ENCODE results near the gene SPX.

Gene SPX

GRCh38 chr12:21566223-21566906 is 40.3 kb downstream of the SPX start:
- no peaks in the 10 kb centered on the region for H3K27me3 ChIP-seq (ENCODE audit: insufficient read depth, insufficient read length)
- no peaks in the 10 kb centered on the region for H3K4me1 ChIP-seq (ENCODE audit: insufficient read depth, insufficient read length)
- DNase-seq (ENCODE audit: low read depth, low spot score): no peak
- H3K4me3 ChIP-seq (ENCODE audit: insufficient read length, low read depth): no peak overlapping the region
- no peaks in the 10 kb centered on the region for H3K36me3 ChIP-seq (ENCODE audit: insufficient read depth, insufficient read length, low read length)
- H3K9me3 ChIP-seq (ENCODE audit: insufficient read depth, low read length): no peaks in the 10 kb centered on the region; the same call in 1 of the 2 replicates
- TF ChIP-seq SUZ12 (IDR thresholded peaks at IDR 0.05; ENCODE audit: extremely low read depth, insufficient read depth, insufficient read length): no peak
- TF ChIP-seq ZNF274 (IDR thresholded peaks at IDR 0.05; ENCODE audit: low read depth, low read length): no peak
- TF ChIP-seq YY1 (IDR thresholded peaks at IDR 0.05; ENCODE audit: insufficient read depth, insufficient read length): no peak
- H3K9ac ChIP-seq (ENCODE audit: insufficient read length, low read depth): no peak overlapping the region

- H3K9me3 ChIP-seq (ENCODE audit: insufficient read depth, low read length): no peaks in the 10 kb centered on the region; the same call in 1 of the 2 replicates
- H3K36me3 ChIP-seq (ENCODE audit: insufficient read depth, insufficient read length, low read length): no peaks in the 10 kb centered on the region
- H3K9ac ChIP-seq (ENCODE audit: insufficient read length, low read depth): no peak overlapping the region
- H3K4me3 ChIP-seq (ENCODE audit: insufficient read length, low read depth): no peak overlapping the region
- DNase-seq (ENCODE audit: low read depth, low spot score): no peak
- H3K4me1 ChIP-seq (ENCODE audit: insufficient read depth, insufficient read length): no peaks in the 10 kb centered on the region
- no peak for TF ChIP-seq ZNF274 (IDR thresholded peaks at IDR 0.05; ENCODE audit: low read depth, low read length)
- TF ChIP-seq SUZ12 (IDR thresholded peaks at IDR 0.05; ENCODE audit: extremely low read depth, insufficient read depth, insufficient read length): no peak
- TF ChIP-seq YY1 (IDR thresholded peaks at IDR 0.05; ENCODE audit: insufficient read depth, insufficient read length): no peak
- no peaks in the 10 kb centered on the region for H3K27me3 ChIP-seq (ENCODE audit: insufficient read depth, insufficient read length)
Measured at GRCh38 chr12:21566907-21567394, 40.9 kb downstream of the SPX start.

GRCh38 chr12:21568115-21568514 is 42.0 kb downstream of the SPX start:
- Histone ChIP-seq H3K9me3 (ENCODE audit: insufficient read depth, low read length) (no peaks in the 10 kb centered on the region; the same call in 1 of the 2 replicates), H3K4me1 (ENCODE audit: insufficient read depth, insufficient read length) (no peaks in the 10 kb centered on the region), H3K9ac (ENCODE audit: insufficient read length, low read depth) (no peak overlapping the region), H3K36me3 (ENCODE audit: insufficient read depth, insufficient read length, low read length) (no peaks in the 10 kb centered on the region), H3K27me3 (ENCODE audit: insufficient read depth, insufficient read length) (no peaks in the 10 kb centered on the region), H3K4me3 (ENCODE audit: insufficient read length, low read depth) (no peak overlapping the region)
- TF ChIP-seq ZNF274 (IDR thresholded peaks at IDR 0.05; ENCODE audit: low read depth, low read length) (no peak), SUZ12 (IDR thresholded peaks at IDR 0.05; ENCODE audit: extremely low read depth, insufficient read depth, insufficient read length) (no peak), YY1 (IDR thresholded peaks at IDR 0.05; ENCODE audit: insufficient read depth, insufficient read length) (no peak)
- DNase-seq (ENCODE audit: low read depth, low spot score): no peak

GRCh38 chr12:21571046-21571445 is 45.0 kb downstream of the SPX start:
- no peak for TF ChIP-seq SUZ12 (IDR thresholded peaks at IDR 0.05; ENCODE audit: extremely low read depth, insufficient read depth, insufficient read length)
- no peak for TF ChIP-seq YY1 (IDR thresholded peaks at IDR 0.05; ENCODE audit: insufficient read depth, insufficient read length)
- TF ChIP-seq ZNF274 (IDR thresholded peaks at IDR 0.05; ENCODE audit: low read depth, low read length): no peak
- no peaks in the 10 kb centered on the region for H3K36me3 ChIP-seq (ENCODE audit: insufficient read depth, insufficient read length, low read length)
- no peaks in the 10 kb centered on the region for H3K27me3 ChIP-seq (ENCODE audit: insufficient read depth, insufficient read length)
- no peak overlapping the region for H3K9ac ChIP-seq (ENCODE audit: insufficient read length, low read depth)
- no peaks in the 10 kb centered on the region for H3K4me1 ChIP-seq (ENCODE audit: insufficient read depth, insufficient read length)
- DNase-seq (ENCODE audit: low read depth, low spot score): no peak
- H3K9me3 ChIP-seq (ENCODE audit: insufficient read depth, low read length): no peaks in the 10 kb centered on the region; the same call in 1 of the 2 replicates
- H3K4me3 ChIP-seq (ENCODE audit: insufficient read length, low read depth): no peak overlapping the region

GRCh38 chr12:21573733-21574358 is 47.8 kb downstream of the SPX start:
- Histone ChIP-seq H3K9me3 (ENCODE audit: insufficient read depth, low read length) (no peaks in the 10 kb centered on the region), H3K9ac (ENCODE audit: insufficient read length, low read depth) (no peak overlapping the region), H3K4me3 (ENCODE audit: insufficient read length, low read depth) (no peak overlapping the region), H3K4me1 (ENCODE audit: insufficient read depth, insufficient read length) (no peaks in the 10 kb centered on the region), H3K27me3 (ENCODE audit: insufficient read depth, insufficient read length) (no peaks in the 10 kb centered on the region), H3K36me3 (ENCODE audit: insufficient read depth, insufficient read length, low read length) (no peaks in the 10 kb centered on the region)
- TF ChIP-seq YY1 (IDR thresholded peaks at IDR 0.05; ENCODE audit: insufficient read depth, insufficient read length) (no peak), ZNF274 (IDR thresholded peaks at IDR 0.05; ENCODE audit: low read depth, low read length) (no peak), SUZ12 (IDR thresholded peaks at IDR 0.05; ENCODE audit: extremely low read depth, insufficient read depth, insufficient read length) (no peak)
- no peak for DNase-seq (ENCODE audit: low read depth, low spot score)

GRCh38 chr12:21576431-21576830 is 50.3 kb downstream of the SPX start:
- no peaks in the 10 kb centered on the region for H3K27me3 ChIP-seq (ENCODE audit: insufficient read depth, insufficient read length)
- H3K36me3 ChIP-seq (ENCODE audit: insufficient read depth, insufficient read length, low read length): no peaks in the 10 kb centered on the region
- no peak for DNase-seq (ENCODE audit: low read depth, low spot score)
- H3K9ac ChIP-seq (ENCODE audit: insufficient read length, low read depth): no peak overlapping the region
- no peaks in the 10 kb centered on the region for H3K9me3 ChIP-seq (ENCODE audit: insufficient read depth, low read length)
- no peaks in the 10 kb centered on the region for H3K4me1 ChIP-seq (ENCODE audit: insufficient read depth, insufficient read length)
- TF ChIP-seq SUZ12 (IDR thresholded peaks at IDR 0.05; ENCODE audit: extremely low read depth, insufficient read depth, insufficient read length): no peak
- TF ChIP-seq YY1 (IDR thresholded peaks at IDR 0.05; ENCODE audit: insufficient read depth, insufficient read length): no peak
- TF ChIP-seq ZNF274 (IDR thresholded peaks at IDR 0.05; ENCODE audit: low read depth, low read length): no peak
- no peak overlapping the region for H3K4me3 ChIP-seq (ENCODE audit: insufficient read length, low read depth)

GRCh38 chr12:21577516-21577915 is 51.4 kb downstream of the SPX start:
- Histone ChIP-seq H3K9me3 (ENCODE audit: insufficient read depth, low read length) (no peaks in the 10 kb centered on the region), H3K36me3 (ENCODE audit: insufficient read depth, insufficient read length, low read length) (no peaks in the 10 kb centered on the region), H3K4me1 (ENCODE audit: insufficient read depth, insufficient read length) (no peaks in the 10 kb centered on the region), H3K27me3 (ENCODE audit: insufficient read depth, insufficient read length) (no peaks in the 10 kb centered on the region), H3K9ac (ENCODE audit: insufficient read length, low read depth) (no peak overlapping the region), H3K4me3 (ENCODE audit: insufficient read length, low read depth) (no peak overlapping the region)
- no peak for DNase-seq (ENCODE audit: low read depth, low spot score)
- TF ChIP-seq ZNF274 (IDR thresholded peaks at IDR 0.05; ENCODE audit: low read depth, low read length) (no peak), YY1 (IDR thresholded peaks at IDR 0.05; ENCODE audit: insufficient read depth, insufficient read length) (no peak), SUZ12 (IDR thresholded peaks at IDR 0.05; ENCODE audit: extremely low read depth, insufficient read depth, insufficient read length) (no peak)
